Trophoblast cell (in vitro differentiated cells and primary cell): ENCODE measurements around the gene OTOP3.

Experiments
- DNase-seq, 2 donors: peaks; one replicate each; pipeline ENCODE4 v3.0.0-alpha.2; 2016
- H2AFZ ChIP-seq: 2 replicates; pipeline ENCODE4 v1.6.1; 2013; ENCODE audit warnings: low read length, moderate library complexity, mild to moderate bottlenecking; ENCODE audit not compliant: insufficient read depth, poor library complexity
- H2AK5ac ChIP-seq: 2 replicates; pipeline ENCODE4 v1.6.1; 2013; ENCODE audit warnings: mild to moderate bottlenecking, low read length
- H2BK120ac ChIP-seq: 2 replicates; pipeline ENCODE4 v1.6.1; 2013; ENCODE audit warnings: low read length, mild to moderate bottlenecking, moderate library complexity; ENCODE audit not compliant: insufficient read depth, poor library complexity
- H2BK12ac ChIP-seq: 2 replicates; pipeline ENCODE4 v1.6.1; 2013; ENCODE audit warnings: mild to moderate bottlenecking, low read length, moderate library complexity
- H2BK5ac ChIP-seq: 2 replicates; pipeline ENCODE4 v1.6.1; 2013; ENCODE audit warnings: low read length, low read depth, moderate library complexity, mild to moderate bottlenecking; ENCODE audit not compliant: poor library complexity
- H3K14ac ChIP-seq: 2 replicates; pipeline ENCODE4 v1.6.1; 2013; ENCODE audit warnings: mild to moderate bottlenecking, low read length
- H3K18ac ChIP-seq: 2 replicates; pipeline ENCODE4 v1.6.1; 2013; ENCODE audit warnings: mild to moderate bottlenecking, low read length
- H3K23ac ChIP-seq: 2 replicates; pipeline ENCODE4 v1.6.1; 2013; ENCODE audit warnings: low read length
- H3K27ac ChIP-seq: 2 replicates; pipeline ENCODE4 v1.5.1; 2013; ENCODE audit warnings: low read depth, mild to moderate bottlenecking, inconsistent platforms, low read length, moderate library complexity
- H3K27me3 ChIP-seq: 2 replicates; pipeline ENCODE4 v1.6.1; 2013; ENCODE audit warnings: inconsistent platforms, mild to moderate bottlenecking, low read length, moderate library complexity; ENCODE audit not compliant: insufficient read depth
- H3K36me3 ChIP-seq, 2 experiments: 1 replicate in 1 of 2; 2 replicates in 1 of 2; pipeline ENCODE4 v1.6.1; 2013; ENCODE audit warnings: low read length in 2 of 2, mild to moderate bottlenecking in 2 of 2, moderate library complexity in 1 of 2; ENCODE audit not compliant: insufficient read depth in 2 of 2, control insufficient read depth in 1 of 2
- H3K4ac ChIP-seq: 2 replicates; pipeline ENCODE4 v1.6.1; 2013; ENCODE audit warnings: low read depth, mild to moderate bottlenecking, low read length, moderate library complexity
- H3K4me1 ChIP-seq, 2 experiments: 1 replicate in 1 of 2; 2 replicates in 1 of 2; pipeline ENCODE4 v1.6.1; 2013; ENCODE audit warnings: low read length in 2 of 2, mild to moderate bottlenecking in 2 of 2, moderate library complexity in 1 of 2; ENCODE audit not compliant: insufficient read depth in 2 of 2, control insufficient read depth in 1 of 2
- H3K4me2 ChIP-seq: 2 replicates; pipeline ENCODE4 v1.6.1; 2013; ENCODE audit warnings: inconsistent platforms, mild to moderate bottlenecking, low read length, moderate library complexity
- H3K4me3 ChIP-seq: 2 replicates; pipeline ENCODE4 v1.5.1; 2013; ENCODE audit warnings: mild to moderate bottlenecking, low read depth, low read length, inconsistent platforms
- H3K79me1 ChIP-seq: one replicate; pipeline ENCODE4 v1.6.1; 2013; ENCODE audit warnings: low read length
- H3K79me2 ChIP-seq: 2 replicates; pipeline ENCODE4 v1.6.1; 2013; ENCODE audit warnings: low read length, mild to moderate bottlenecking; ENCODE audit not compliant: control insufficient read depth, insufficient read depth, poor library complexity
- H3K9ac ChIP-seq: 2 replicates; pipeline ENCODE4 v1.6.1; 2013; ENCODE audit warnings: mild to moderate bottlenecking, low read length
- H3K9me3 ChIP-seq: 2 replicates; pipeline ENCODE4 v1.6.1; 2013; ENCODE audit warnings: low read depth, mild to moderate bottlenecking, control low read depth, inconsistent platforms, low read length; ENCODE audit not compliant: insufficient read depth
- H4K12ac ChIP-seq: 2 replicates; pipeline ENCODE4 v1.6.1; 2013; ENCODE audit warnings: low read depth, mild to moderate bottlenecking, low read length, moderate library complexity
- H4K8ac ChIP-seq: 2 replicates; pipeline ENCODE4 v1.6.1; 2013; ENCODE audit warnings: low read depth, mild to moderate bottlenecking, low read length, moderate library complexity
- H4K91ac ChIP-seq: one replicate; pipeline ENCODE4 v1.6.1; 2013; ENCODE audit warnings: low read depth, mild to moderate bottlenecking, low read length, moderate library complexity
- WGBS: extraction: QIAGEN DNeasy Blood & Tissue Kit; methylation state at CpG from one replicate; pipeline ENCODE4 v1.1.7; 2013; ENCODE audit warnings: missing lambda C conversion rate; ENCODE audit not compliant: insufficient read length, insufficient coverage; ENCODE audit errors: extremely low coverage; 5-methylcytosine and 5-hydroxymethylcytosine counted together

The OTOP3 gene

DNA sequence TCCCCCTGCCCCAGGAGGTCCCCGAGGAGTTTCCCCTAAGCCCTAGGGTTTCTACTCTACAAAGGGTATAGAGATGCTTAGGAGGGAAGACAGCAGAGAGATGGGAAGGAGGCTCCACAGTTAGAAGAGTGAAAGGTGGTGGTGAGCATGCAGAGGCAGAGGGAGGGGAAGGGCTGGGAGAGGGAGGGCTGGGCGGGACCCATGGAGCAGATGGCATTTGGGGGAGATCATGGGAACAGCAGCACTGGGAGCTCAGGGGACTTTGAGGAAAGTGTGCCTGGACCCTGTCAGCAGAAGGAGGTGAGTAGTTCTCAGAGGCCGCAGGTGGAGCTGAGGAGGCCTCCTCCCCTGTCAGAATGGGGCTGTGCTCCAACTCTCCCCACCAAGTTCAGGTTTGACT, 650 bp upstream of the OTOP3 start:
- no peak overlapping the region for H2AK5ac ChIP-seq
- no peaks in the 10 kb centered on the region for H3K4me1 ChIP-seq
- H4K91ac ChIP-seq, result no peak overlapping the region
- H3K4me3 ChIP-seq, result no peak overlapping the region
- no peak overlapping the region for H3K23ac ChIP-seq
- no peak overlapping the region for H3K4ac ChIP-seq
- H2BK5ac ChIP-seq, result no peak overlapping the region
- no peak overlapping the region for H4K12ac ChIP-seq
- H3K36me3 ChIP-seq, result no peaks in the 10 kb centered on the region
- no peak overlapping the region for H3K4me2 ChIP-seq
- H3K27me3 ChIP-seq, result peaks cover 34% of the 10 kb centered on the region
- H3K14ac ChIP-seq, result no peak overlapping the region
- H4K8ac ChIP-seq, result no peak overlapping the region
- H2AFZ ChIP-seq, result no peak overlapping the region
- H3K79me1 ChIP-seq, result no peaks in the 10 kb centered on the region
- no peak overlapping the region for H2BK12ac ChIP-seq
- no peak for DNase-seq
- no peak overlapping the region for H3K9ac ChIP-seq
- H3K27ac ChIP-seq, result no peak overlapping the region
- H3K79me2 ChIP-seq, result no peaks in the 10 kb centered on the region
- no peak overlapping the region for H3K18ac ChIP-seq
- no CpG with 5 or more reads among the region's 3 CpGs for WGBS
- peaks cover 7% of the 10 kb centered on the region for H3K9me3 ChIP-seq
- H2BK120ac ChIP-seq, result no peak overlapping the region

GRCh38 chr17:74936470-74936799, 737 bp downstream of the OTOP3 start:
- Histone ChIP-seq H2BK5ac (no peak overlapping the region), H4K8ac (no peak overlapping the region), H3K79me1 (no peaks in the 10 kb centered on the region), H3K14ac (no peak overlapping the region), H3K9ac (no peak overlapping the region), H3K4me3 (no peak overlapping the region), H3K4me2 (no peak overlapping the region), H3K4ac (no peak overlapping the region), H3K9me3 (peaks cover 5% of the 10 kb centered on the region), H2BK12ac (no peak overlapping the region), H3K18ac (no peak overlapping the region), H3K27me3 (peaks cover 34% of the 10 kb centered on the region), H3K4me1 (no peaks in the 10 kb centered on the region), H3K23ac (no peak overlapping the region), H2AK5ac (no peak overlapping the region), H3K27ac (no peak overlapping the region), H4K91ac (no peak overlapping the region), H2BK120ac (no peak overlapping the region), H3K36me3 (no peaks in the 10 kb centered on the region), H2AFZ (no peak overlapping the region), H3K79me2 (no peaks in the 10 kb centered on the region), H4K12ac (no peak overlapping the region)
- WGBS, result no CpG with 5 or more reads among the region's 12 CpGs
- DNase-seq, result no peak

GRCh38 chr17:74937064-74938051, 1.7 kb downstream of the OTOP3 start:
- Histone ChIP-seq H3K4me3 (peak overlapping the region; percentile 22), H2AFZ (no peak overlapping the region), H3K9me3 (peaks cover 5% of the 10 kb centered on the region), H3K27me3 (peaks cover 34% of the 10 kb centered on the region), H4K12ac (no peak overlapping the region), H2BK12ac (no peak overlapping the region), H3K79me2 (no peaks in the 10 kb centered on the region), H3K36me3 (no peaks in the 10 kb centered on the region), H3K4me2 (no peak overlapping the region), H2BK120ac (no peak overlapping the region), H3K18ac (no peak overlapping the region), H4K8ac (no peak overlapping the region), H3K9ac (no peak overlapping the region), H3K79me1 (no peaks in the 10 kb centered on the region), H3K14ac (no peak overlapping the region), H4K91ac (no peak overlapping the region), H3K4me1 (no peaks in the 10 kb centered on the region), H3K27ac (no peak overlapping the region), H3K23ac (no peak overlapping the region), H3K4ac (no peak overlapping the region), H2AK5ac (no peak overlapping the region), H2BK5ac (no peak overlapping the region)
- DNase-seq, result no peak
- WGBS, result no CpG with 5 or more reads among the region's 11 CpGs

GRCh38 chr17:74938194-74938950, 2.7 kb downstream of the OTOP3 start:
- H3K18ac ChIP-seq, result no peak overlapping the region
- H2BK120ac ChIP-seq, result no peak overlapping the region
- peaks cover 5% of the 10 kb centered on the region for H3K9me3 ChIP-seq
- no peaks in the 10 kb centered on the region for H3K4me1 ChIP-seq
- no peak overlapping the region for H3K23ac ChIP-seq
- no CpG with 5 or more reads among the region's 8 CpGs for WGBS
- no peak overlapping the region for H3K4me3 ChIP-seq
- no peak overlapping the region for H4K12ac ChIP-seq
- H3K79me1 ChIP-seq, result no peaks in the 10 kb centered on the region
- no peak overlapping the region for H2BK5ac ChIP-seq
- H3K79me2 ChIP-seq, result no peaks in the 10 kb centered on the region
- no peak overlapping the region for H2BK12ac ChIP-seq
- no peaks in the 10 kb centered on the region for H3K36me3 ChIP-seq
- H3K27me3 ChIP-seq, result peaks cover 34% of the 10 kb centered on the region
- no peak overlapping the region for H4K8ac ChIP-seq
- no peak for DNase-seq
- H2AK5ac ChIP-seq, result no peak overlapping the region
- no peak overlapping the region for H3K14ac ChIP-seq
- no peak overlapping the region for H3K4ac ChIP-seq
- H4K91ac ChIP-seq, result no peak overlapping the region
- no peak overlapping the region for H2AFZ ChIP-seq
- H3K27ac ChIP-seq, result no peak overlapping the region
- H3K4me2 ChIP-seq, result no peak overlapping the region
- no peak overlapping the region for H3K9ac ChIP-seq
